ENCODE data around the gene RNF157. TPM values are rescaled to one million over a fixed set of nuclear protein-coding genes. Genes with fewer than 3 reads are reported as not detected.
A peak's percentile ranks its signal among the peaks of the same experiment; 100 is the strongest.

Gene RNF157
- total and polyA plus RNA-seq, 2 of the 13 experiments (the other 11 are each of a cell fraction or from before 2014, with no cell fraction given), result 0.44 to 1.5 TPM

- TF ChIP-seq TBP (CRISPR knock-in tag; IDR thresholded peaks at IDR 0.05) (no peak), WIZ (CRISPR knock-in tag; IDR thresholded peaks at IDR 0.05) (peak; percentile 76; the same call in 1 of the 2 replicates), ZGPAT (CRISPR knock-in tag; IDR thresholded peaks at IDR 0.05) (peak; percentile 74), SKI (IDR thresholded peaks at IDR 0.05; ENCODE audit: partially characterized antibody) (no peak), SATB2 (CRISPR knock-in tag; IDR thresholded peaks at IDR 0.05) (no peak), ZNF34 (CRISPR knock-in tag; IDR thresholded peaks at IDR 0.05; ENCODE audit: borderline replicate concordance) (no peak), ZNF567 (CRISPR knock-in tag; IDR thresholded peaks at IDR 0.05; ENCODE audit: borderline replicate concordance) (peak; percentile 22; the same call in 1 of the 2 replicates), ETV5 (CRISPR knock-in tag; IDR thresholded peaks at IDR 0.05; ENCODE audit: borderline replicate concordance) (peak; percentile 81; the same call in 1 of the 2 replicates), SPEN (CRISPR knock-in tag; IDR thresholded peaks at IDR 0.05; ENCODE audit: low read depth) (peak; percentile 75; the same call in 1 of the 2 replicates), FOXA1 (IDR thresholded peaks at IDR 0.05) (no peak), FOXA1 (CRISPR knock-in tag; IDR thresholded peaks at IDR 0.05) (no peak; the same call in 1 of the 2 replicates), NR3C1 (CRISPR knock-in tag; IDR thresholded peaks at IDR 0.05) (no peak), ZMYM3 (CRISPR knock-in tag; IDR thresholded peaks at IDR 0.05) (no peak; the same call in 1 of the 2 replicates), NCOR1 (IDR thresholded peaks at IDR 0.05; ENCODE audit: borderline replicate concordance, low read length) (no peak), ZNF891 (CRISPR knock-in tag; IDR thresholded peaks at IDR 0.05) (peak; percentile 68; the same call in 1 of the 2 replicates), SIN3B (IDR thresholded peaks at IDR 0.05; ENCODE audit: low read length) (peak; percentile 55; the same call in 1 of the 2 replicates), ZMAT3 (CRISPR knock-in tag; conservative IDR thresholded peaks at IDR 0.05) (peak; percentile 88), HINFP (CRISPR knock-in tag; IDR thresholded peaks at IDR 0.05; ENCODE audit: low read depth) (peak; percentile 50; the same call in 1 of the 2 replicates), ZNF335 (CRISPR knock-in tag; IDR thresholded peaks at IDR 0.05) (no peak), HIVEP1 (CRISPR knock-in tag; IDR thresholded peaks at IDR 0.05) (peak; percentile 82), ZNF362 (CRISPR knock-in tag; IDR thresholded peaks at IDR 0.05; ENCODE audit: borderline replicate concordance) (no peak), ATF6 (CRISPR knock-in tag; conservative IDR thresholded peaks at IDR 0.05) (0 out of 2 replicates have a peak, but pooled peaks have one; percentile 33), TARDBP (CRISPR knock-in tag; IDR thresholded peaks at IDR 0.05) (no peak; the same call in 1 of the 2 replicates)
Observed at GRCh38 chr17:76103274-76104139, 136.8 kb downstream of the RNF157 start, which contains the start of gene EXOC7 (continued).
